CD4-positive, alpha-beta T cell treated with Interleukin-6 for 4 hours (primary cell): ENCODE data around the gene ACOT2.
"Not testable (repeated sequence)": the region's sequence is repeated elsewhere in the genome, so short reads cannot be mapped to it uniquely, and the experiment has no call there.

ENCODE experiments used
- DNase-seq: peaks from one replicate; pipeline ENCODE4 v3.0.0-alpha.2; 2020; ENCODE audit warnings: mixed read lengths

Gene ACOT2

GRCh38 chr14:73567951-73568885, 795 bp upstream of the ACOT2 start:
- DNase-seq, result peak; percentile 49

- DNase-seq, result not testable (repeated sequence)
Observed at GRCh38 chr14:73568886-73569184, 178 bp upstream of the ACOT2 start.

DNA sequence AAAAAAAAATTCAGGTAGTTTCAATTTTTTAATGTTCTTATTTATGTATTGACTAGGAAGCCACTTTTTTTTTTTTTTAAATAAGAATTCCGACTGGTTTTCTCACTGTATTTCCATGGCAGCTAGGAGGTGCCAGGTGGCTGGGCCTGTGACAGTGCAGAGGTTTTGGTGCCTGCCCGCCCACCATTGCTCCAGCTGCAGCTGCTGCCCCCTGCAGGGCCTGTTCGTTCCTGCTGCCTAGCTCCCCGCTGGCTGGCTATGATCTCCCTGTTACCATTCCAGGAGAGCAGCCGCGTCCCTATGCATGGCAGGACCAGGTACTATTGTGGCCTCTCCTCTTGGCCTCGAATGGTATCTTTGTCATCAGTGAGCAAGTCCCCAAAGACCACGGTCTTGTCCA, 1.9 kb downstream of the ACOT2 start:
- DNase-seq, result peak; percentile 62

- DNase-seq, result not testable (repeated sequence)
Observed at GRCh38 chr14:73573034-73573433, 4.0 kb downstream of the ACOT2 start.

DNA sequence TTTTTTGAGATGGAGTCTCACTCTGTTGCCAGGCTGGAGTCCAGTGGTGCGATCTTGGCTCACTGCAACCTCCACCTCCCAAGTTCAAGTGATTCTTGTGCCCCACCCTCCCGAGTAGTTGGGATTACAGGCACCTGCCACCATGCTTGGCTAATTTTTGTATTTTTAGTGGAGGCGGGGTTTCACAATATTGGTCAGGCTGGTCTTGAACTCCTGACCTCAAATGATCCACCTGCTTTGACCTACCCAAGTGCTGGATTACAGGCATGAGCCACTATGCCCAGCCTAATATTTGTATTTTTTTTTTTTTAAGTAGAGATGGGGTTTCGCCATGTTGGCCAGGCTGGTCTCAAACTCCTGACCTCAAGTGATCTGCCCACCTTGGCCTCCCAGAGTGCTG, 4.7 kb downstream of the ACOT2 start:
- DNase-seq, result not testable (repeated sequence)

DNA sequence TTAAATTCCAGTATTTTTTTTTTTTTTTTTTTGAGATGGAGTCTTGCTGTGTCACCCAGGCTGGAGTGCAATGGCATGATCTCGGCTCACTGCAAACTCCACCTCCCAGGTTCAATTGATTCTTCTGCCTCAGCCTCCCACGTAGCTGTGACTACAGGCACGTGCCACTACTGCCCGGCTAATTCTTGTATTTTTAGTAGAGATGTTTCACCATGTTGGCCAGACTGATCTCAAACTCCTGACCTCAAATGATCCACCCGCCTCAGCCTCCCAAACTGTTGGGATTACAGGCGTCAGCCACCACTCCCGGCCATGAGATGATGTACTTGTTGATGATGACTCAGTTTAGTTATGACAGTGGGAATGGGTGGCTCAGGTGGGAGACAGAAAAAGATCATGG, 5.2 kb downstream of the ACOT2 start:
- DNase-seq, result not testable (repeated sequence)

- DNase-seq, result no peak
Observed at GRCh38 chr14:73576391-73576790, 7.4 kb downstream of the ACOT2 start.

- not testable (repeated sequence) for DNase-seq
Observed at GRCh38 chr14:73577214-73577613, 8.2 kb downstream of the ACOT2 start.

GRCh38 chr14:73582102-73582979, 13.3 kb downstream of the ACOT2 start:
- DNase-seq, result not testable (repeated sequence)

DNA sequence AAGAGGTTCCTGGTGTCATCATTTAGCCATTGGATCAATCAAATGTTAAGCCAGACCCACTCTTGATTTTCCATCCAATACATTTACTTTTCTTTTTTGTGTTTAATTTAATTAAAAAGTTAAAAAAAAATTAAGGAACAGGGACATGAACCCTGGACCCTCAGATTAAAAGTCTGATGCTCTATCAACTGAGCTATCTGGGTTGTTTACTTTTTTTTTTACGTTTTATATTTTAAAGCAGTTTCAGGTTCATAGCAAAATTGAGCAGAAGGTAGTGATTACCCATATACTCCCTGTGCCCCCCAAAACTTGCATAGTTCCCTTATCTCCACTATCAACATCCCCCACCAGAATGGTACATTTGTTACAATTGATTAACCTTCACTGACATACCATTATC, 19.7 kb downstream of the ACOT2 start:
- no peak for DNase-seq

DNA sequence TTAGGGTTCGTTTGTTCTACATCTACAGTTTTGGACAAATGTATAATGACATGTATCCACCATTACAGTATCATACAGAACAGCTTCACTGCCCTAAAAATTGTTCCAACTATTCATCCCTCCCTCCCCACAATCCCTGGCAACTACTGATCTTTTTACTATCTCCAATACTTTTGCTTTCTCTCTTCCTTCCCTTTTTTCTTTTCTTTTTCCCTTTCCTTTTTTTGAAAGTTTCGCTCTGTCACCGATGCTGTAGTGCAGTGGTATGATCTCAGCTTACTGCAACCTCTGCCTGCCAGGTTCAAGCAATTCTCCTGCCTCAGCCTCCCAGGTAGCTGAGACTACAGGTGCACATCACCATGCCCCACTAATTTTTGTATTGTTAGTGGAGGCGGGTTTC, 20.1 kb downstream of the ACOT2 start:
- no peak for DNase-seq

- not testable (repeated sequence) for DNase-seq
Observed at GRCh38 chr14:73590673-73591004, 21.6 kb downstream of the ACOT2 start.

- DNase-seq, result peak; percentile 71
Observed at GRCh38 chr14:73591690-73592449, 22.9 kb downstream of the ACOT2 start, which contains the start of gene ACOT4. ACOT4 (plus strand) TSS chr14:73591873; CDS start chr14:73591960, 87 bp downstream.

DNA sequence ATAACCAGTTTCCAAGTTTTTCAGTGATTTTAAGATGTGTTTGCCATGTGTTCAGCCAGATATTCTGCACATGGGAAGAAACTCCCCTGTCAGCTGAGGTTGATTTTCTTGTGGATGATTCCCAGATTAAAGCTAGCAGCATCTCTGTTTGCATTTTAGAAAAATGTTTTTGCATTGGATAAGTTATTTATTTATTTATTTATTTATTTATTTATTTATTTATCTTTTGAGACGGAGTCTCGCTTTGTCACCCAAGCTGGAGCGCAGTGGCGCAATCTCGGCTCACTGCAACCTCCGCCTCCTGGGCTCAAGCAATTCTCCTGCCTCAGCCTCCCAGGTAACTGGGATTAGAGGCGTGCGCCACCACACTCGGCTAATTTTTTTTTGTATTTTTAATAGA, 25.5 kb downstream of the ACOT2 start:
- no peak for DNase-seq

GRCh38 chr14:73599499-73599898, 30.5 kb downstream of the ACOT2 start:
- no peak for DNase-seq

GRCh38 chr14:73602994-73603393, 34.0 kb downstream of the ACOT2 start:
- no peak for DNase-seq

DNA sequence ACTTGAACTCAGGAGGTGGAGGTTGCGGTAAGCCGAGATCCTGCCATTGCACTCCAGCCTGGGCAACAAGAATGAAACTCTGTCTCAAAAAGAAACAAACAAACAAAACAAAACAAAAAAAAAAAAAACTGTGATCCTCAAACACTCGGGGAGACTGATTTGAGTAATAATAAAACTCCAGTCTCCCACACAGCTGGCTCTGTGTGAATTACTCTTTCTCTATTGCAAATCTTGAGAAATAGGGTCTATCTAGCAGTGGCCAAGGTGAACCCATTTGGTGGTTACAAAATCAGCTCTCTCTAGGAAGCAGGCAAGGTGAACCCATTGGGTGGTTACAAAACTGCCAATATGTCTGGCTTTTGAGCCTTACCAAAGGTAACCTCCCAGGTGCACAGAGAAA, 37.3 kb downstream of the ACOT2 start:
- no peak for DNase-seq

GRCh38 chr14:73607241-73607640, 38.2 kb downstream of the ACOT2 start:
- no peak for DNase-seq

GRCh38 chr14:73610687-73611086, 41.7 kb downstream of the ACOT2 start:
- DNase-seq, result no peak

GRCh38 chr14:73612339-73613045, 43.5 kb downstream of the ACOT2 start, which contains the start of gene ACOT6:
ACOT6 (plus strand) TSS chr14:73612517; CDS start chr14:73612572, 55 bp downstream.
- peak; percentile 77 for DNase-seq

GRCh38 chr14:73613046-73613383, 44.0 kb downstream of the ACOT2 start:
- no peak for DNase-seq

DNA sequence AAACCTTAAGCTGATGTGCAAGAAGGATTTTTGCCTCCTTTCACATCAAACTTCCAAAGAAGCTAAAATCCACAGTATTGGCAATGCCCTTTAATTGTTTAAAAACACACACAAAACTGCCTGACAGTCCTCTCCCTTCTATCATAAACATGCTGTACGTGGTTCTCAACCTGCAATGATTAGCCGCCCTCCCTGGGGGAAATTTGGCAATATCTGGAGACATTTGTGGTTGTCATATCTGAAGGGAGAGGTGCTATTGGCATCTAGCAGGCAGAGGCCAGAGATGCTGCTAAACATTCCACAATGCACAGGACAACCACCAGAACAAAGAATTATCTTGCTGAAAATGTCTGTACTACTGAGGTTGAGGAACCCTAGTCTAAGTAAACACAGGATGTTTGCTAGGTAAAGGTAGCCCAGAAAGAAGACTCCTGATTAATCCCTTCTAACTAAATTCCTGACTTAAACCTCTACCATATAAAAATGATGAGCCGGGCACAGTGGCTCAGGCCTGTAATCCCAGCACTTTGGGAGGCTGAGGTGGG, 44.5 kb downstream of the ACOT2 start:
- DNase-seq, result no peak
